HUES6 (cell line): ENCODE data around the gene TIFAB.

Source experiments
- H3K27ac ChIP-seq: 2 replicates; pipeline ENCODE4 v1.7.0; 2013; ENCODE audit warnings: low read depth, mild to moderate bottlenecking, low read length, inconsistent platforms
- H3K27me3 ChIP-seq: 2 replicates; pipeline ENCODE4 v1.6.1; 2013; ENCODE audit warnings: low read length; ENCODE audit not compliant: control insufficient read depth, insufficient read depth
- H3K36me3 ChIP-seq: 2 replicates; pipeline ENCODE4 v1.6.1; 2013; ENCODE audit warnings: low read length; ENCODE audit not compliant: control insufficient read depth, insufficient read depth
- H3K4me1 ChIP-seq: 2 replicates; pipeline ENCODE4 v1.6.1; 2013; ENCODE audit warnings: low read length; ENCODE audit not compliant: control insufficient read depth, insufficient read depth
- H3K4me3 ChIP-seq: 2 replicates; pipeline ENCODE4 v1.5.1; 2013; ENCODE audit warnings: low read depth, low read length
- H3K9ac ChIP-seq: one replicate; pipeline ENCODE4 v1.6.1; 2013; ENCODE audit warnings: mild to moderate bottlenecking, low read length
- H3K9me3 ChIP-seq: 2 replicates; pipeline ENCODE4 v1.6.1; 2013; ENCODE audit warnings: low read depth, low read length; ENCODE audit not compliant: control insufficient read depth, insufficient read depth

The TIFAB gene

DNA sequence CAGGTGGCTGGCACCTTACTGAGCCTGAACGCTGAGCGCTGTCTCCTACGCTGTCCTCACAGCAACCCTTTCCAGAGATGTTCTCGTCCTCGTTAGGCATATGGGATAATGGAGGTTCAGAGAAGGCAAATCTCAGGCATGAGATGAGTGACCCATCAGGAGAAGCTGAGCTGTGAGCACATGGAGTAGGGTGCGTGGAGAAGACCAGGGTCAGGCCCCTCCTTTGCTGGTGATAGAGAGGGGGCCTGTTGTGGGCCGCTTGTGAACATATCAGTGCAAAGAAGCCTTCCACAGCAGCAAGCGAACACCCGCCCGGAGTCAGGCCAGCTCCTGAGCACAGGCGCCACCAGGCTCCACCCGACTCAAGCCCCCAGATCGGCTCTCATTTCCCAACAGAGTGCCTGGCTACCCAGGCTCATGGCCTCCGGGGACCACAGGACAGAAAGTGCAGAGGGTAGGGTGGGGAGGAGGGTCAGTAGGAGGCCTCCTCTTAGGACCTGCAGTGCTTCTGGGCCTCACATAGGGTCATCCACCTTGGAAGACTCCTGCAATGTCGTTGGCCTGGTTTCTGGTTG is 15.0 kb upstream of the TIFAB start:
- no peaks in the 10 kb centered on the region for H3K9me3 ChIP-seq
- peaks cover 17% of the 10 kb centered on the region for H3K4me1 ChIP-seq
- no peak overlapping the region for H3K9ac ChIP-seq
- H3K36me3 ChIP-seq: no peaks in the 10 kb centered on the region
- H3K27ac ChIP-seq: no peak overlapping the region
- peaks cover 98% of the 10 kb centered on the region for H3K27me3 ChIP-seq
- H3K4me3 ChIP-seq: peak overlapping the region; percentile 55

DNA sequence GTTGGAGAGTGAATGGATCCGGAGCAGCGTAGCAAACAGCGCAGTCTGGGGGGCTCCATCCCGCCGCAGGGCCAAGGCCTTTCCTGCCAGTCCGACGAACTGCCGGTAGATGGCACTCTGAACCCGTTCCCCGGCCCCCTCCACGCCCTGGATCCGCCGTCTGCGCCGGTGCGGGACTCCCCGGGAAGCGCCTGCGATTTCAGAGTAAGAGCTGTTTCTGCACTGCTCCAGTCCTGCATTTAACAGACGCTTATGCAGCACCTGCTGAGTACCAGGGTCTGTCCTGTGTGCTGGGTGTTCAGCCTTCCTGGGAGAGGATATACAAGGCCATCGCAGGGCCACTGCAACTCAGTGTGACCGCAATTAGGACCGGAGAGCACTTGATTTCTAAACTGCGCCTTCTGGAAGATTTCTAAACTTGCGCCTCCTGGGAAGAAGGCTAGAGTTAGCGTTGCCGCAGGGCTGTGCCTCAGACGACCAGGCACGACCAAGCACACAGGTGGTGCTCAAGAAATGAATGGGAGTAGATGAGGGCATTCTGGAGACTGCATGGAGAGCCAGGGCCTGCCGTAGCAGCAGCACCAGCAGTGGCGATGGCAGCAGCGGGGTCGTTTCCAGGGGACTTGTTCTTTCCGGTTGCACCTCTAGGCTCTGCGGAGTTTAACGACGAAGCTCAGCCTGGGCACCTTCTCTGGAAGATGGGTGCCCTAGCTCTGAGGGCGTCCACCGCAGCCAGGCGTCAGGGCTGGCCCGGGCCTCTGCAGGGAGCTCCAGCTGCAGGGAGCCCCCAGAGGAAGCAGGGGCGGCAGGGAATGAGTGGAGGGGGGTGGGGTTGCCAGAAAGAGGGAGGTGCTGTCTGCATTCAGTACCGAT is 14.3 kb upstream of the TIFAB start:
- H3K27me3 ChIP-seq: peaks cover 98% of the 10 kb centered on the region
- no peak overlapping the region for H3K9ac ChIP-seq
- H3K27ac ChIP-seq: no peak overlapping the region
- no peaks in the 10 kb centered on the region for H3K36me3 ChIP-seq
- peak overlapping the region; percentile 55 for H3K4me3 ChIP-seq
- no peaks in the 10 kb centered on the region for H3K9me3 ChIP-seq
- H3K4me1 ChIP-seq: peaks cover 17% of the 10 kb centered on the region

DNA sequence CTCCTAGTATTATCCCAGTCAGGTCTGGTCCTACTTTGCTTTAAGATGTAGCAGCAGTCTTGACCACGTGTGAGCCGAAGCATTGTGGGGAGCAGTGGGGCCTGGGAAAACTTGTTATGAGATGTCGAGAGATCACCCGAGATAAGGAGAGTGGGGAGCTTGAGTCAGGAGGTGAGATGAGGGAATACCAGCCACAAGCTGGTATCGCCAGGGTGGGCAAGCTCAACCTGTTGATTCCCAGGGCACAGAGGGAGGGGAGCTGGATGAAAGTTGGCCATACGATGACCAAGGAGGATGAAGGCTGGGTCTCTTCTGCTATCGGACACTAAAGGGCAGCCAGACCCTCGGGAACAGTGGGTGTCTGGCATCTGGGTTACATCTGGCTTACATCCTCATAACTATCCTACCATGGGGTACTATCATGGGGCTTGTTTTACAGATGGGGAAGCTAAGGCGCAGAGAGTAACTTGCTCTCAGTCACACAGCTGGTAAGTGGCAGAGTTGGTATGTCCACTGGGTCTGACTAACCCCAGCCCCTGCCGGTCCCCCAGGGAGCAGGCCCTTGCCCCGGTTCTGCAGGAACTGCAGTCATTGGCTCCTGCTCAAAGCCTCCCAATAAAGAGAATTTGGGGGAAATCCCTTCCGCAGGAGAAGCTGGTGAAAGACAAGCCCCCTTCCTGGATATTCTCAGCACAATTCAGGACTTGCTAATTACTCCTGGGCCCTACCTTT is 13.4 kb upstream of the TIFAB start:
- Histone ChIP-seq H3K9me3 (no peaks in the 10 kb centered on the region), H3K9ac (no peak overlapping the region), H3K4me3 (0 out of 2 replicates have a peak overlapping the region, but pooled peaks have one; percentile 1), H3K27ac (no peak overlapping the region), H3K36me3 (no peaks in the 10 kb centered on the region), H3K4me1 (peaks cover 17% of the 10 kb centered on the region), H3K27me3 (peaks cover 97% of the 10 kb centered on the region)

DNA sequence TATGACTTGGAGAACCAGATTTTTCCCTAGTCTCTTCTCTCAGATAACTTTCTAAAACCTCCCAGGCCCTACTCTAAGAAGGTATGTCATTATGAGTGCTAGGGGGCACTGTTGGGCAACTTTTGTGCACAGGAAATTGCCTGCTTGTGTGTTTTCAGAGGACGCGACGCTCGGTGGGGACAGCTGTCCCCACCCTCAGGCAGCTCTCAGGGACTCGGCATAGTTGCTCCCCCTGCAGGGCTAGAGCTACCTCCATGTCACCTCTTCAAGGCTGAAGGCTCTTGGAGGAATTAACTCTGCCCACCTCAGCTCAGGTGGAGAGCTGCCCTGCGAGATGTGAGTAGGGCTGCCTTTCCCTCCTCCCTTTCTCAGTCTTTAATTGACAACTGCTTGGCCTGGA is 10.2 kb upstream of the TIFAB start:
- H3K4me3 ChIP-seq: no peak overlapping the region
- no peaks in the 10 kb centered on the region for H3K36me3 ChIP-seq
- H3K9me3 ChIP-seq: no peaks in the 10 kb centered on the region
- H3K27me3 ChIP-seq: peaks cover 87% of the 10 kb centered on the region
- no peak overlapping the region for H3K27ac ChIP-seq
- peaks cover 16% of the 10 kb centered on the region for H3K4me1 ChIP-seq
- no peak overlapping the region for H3K9ac ChIP-seq

DNA sequence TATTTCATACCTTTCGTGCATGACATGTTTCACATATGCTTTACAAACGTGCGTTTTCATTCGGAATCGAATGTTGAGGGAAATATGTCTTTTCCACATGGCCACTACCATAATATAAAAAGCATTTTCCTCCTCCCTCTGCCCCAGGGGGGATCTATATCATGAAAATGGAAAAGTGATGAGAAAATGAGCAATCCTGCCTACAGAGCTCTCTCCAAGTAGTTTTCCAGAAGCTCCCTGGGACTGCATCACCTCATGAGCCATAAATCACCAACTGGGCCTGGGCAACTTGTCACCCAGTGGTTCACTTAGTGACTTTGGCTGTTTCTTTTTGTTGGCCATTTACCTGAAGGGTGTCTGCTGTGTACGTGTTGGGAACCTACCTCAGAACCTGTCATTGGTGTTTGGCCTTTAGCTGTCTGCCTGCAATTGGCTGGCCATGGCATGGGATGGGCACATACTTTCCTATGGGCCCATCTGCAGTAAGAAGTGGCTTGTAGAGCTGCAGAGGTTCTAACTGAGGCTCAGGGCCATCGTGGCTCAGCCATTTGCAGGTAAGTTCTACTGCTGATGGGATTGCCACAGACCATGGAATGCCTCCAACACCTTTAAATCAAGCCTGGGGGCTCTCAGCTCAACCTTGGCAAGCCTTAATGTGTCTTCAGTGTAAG is 9.5 kb upstream of the TIFAB start:
- peaks cover 87% of the 10 kb centered on the region for H3K27me3 ChIP-seq
- H3K27ac ChIP-seq: no peak overlapping the region
- H3K4me3 ChIP-seq: no peak overlapping the region
- no peaks in the 10 kb centered on the region for H3K9me3 ChIP-seq
- no peak overlapping the region for H3K9ac ChIP-seq
- peaks cover 9% of the 10 kb centered on the region for H3K4me1 ChIP-seq
- no peaks in the 10 kb centered on the region for H3K36me3 ChIP-seq

DNA sequence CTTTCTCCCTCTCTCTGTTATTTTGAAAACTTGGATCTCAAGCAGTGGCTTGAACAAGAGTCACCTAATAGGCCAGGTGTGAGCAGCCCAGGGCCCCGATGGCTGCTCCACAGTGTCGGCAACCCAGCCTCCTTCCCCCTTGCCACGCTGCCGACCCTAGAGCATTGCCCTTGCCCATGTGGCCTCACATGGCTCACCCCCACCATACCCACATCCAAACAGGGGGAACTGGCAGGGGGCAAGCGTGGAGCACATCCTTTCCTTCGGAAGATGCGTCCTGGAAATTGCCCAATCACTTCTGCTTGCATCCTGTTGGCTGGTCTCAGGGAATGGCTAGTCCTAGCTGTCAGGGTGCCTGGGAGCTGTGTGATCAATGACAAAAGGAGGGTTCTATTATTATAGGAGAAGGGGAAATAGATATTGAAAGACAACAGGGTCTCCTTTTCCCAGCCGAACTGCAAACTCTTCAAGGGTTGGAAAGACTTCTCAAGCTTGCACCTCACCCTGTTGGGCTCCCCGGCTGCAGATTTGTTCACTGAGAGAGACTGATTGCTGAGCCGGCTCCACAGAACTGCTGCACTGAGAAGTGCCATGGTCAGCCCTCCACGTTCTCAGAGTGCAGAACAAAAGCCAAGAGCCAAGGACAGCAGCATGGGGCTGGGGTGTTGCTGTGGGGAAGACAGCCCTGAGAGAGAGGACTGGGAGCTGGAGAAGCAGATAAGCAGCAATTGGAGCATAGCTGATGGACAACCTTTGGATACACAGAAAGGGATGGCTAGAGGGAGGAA is 8.3 kb upstream of the TIFAB start:
- Histone ChIP-seq H3K4me3 (no peak overlapping the region), H3K9me3 (no peaks in the 10 kb centered on the region), H3K27me3 (peaks cover 86% of the 10 kb centered on the region), H3K36me3 (no peaks in the 10 kb centered on the region), H3K9ac (no peak overlapping the region), H3K27ac (no peak overlapping the region), H3K4me1 (0 out of 2 replicates have a peak, but pooled peaks cover under 1% of the 10 kb centered on the region)

DNA sequence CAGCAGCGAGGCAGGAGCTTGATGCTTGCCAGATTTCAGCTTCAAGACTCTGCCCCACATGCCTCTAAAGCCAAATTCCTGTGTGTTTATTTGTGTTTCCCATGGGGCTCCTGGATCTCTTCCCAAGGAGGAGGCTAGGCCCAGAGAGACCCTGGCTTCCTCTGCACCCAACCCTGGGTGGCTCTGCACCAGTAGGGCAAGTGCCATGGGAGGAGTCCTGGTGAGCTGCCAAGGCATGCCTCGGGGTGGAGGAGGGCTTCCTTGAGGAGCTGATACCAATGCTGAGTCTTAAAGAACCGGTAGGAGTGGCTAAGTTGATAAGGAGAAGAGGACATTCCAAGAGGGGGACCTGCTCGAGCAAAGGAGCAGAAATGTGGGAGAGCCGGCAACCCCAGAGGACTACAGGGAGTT is 6.8 kb upstream of the TIFAB start:
- H3K27ac ChIP-seq: no peak overlapping the region
- H3K9ac ChIP-seq: no peak overlapping the region
- peaks cover 79% of the 10 kb centered on the region for H3K27me3 ChIP-seq

DNA sequence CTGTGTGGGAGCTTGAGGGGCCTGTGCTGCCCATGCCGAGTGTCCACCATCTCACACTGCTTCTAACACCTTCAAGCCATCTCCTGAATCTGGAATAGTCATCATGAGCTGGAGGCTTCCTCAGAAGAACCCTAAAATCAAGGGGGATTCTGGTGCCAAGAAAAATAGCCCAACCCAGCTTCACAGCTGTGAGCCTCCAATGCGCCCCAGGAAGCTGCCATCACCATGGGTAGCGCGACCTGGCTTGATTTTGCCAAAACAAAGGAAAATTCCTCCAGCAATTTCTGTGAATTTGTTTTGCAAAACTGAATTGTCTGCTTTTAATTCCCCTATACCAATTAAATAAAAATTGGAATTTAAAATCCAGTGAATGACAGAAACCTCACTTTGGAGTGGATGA is 6.2 kb upstream of the TIFAB start:
- H3K27ac ChIP-seq: no peak overlapping the region
- H3K9ac ChIP-seq: no peak overlapping the region
- H3K9me3 ChIP-seq: no peaks in the 10 kb centered on the region
- peaks cover 73% of the 10 kb centered on the region for H3K27me3 ChIP-seq
- no peak overlapping the region for H3K4me3 ChIP-seq
- no peaks in the 10 kb centered on the region for H3K36me3 ChIP-seq
- no peaks in the 10 kb centered on the region for H3K4me1 ChIP-seq

More for the DNA sequence above, 6.8 kb upstream of the TIFAB start:
- H3K36me3 ChIP-seq: no peaks in the 10 kb centered on the region
- H3K4me1 ChIP-seq: no peaks in the 10 kb centered on the region
- H3K9me3 ChIP-seq: no peaks in the 10 kb centered on the region
- H3K4me3 ChIP-seq: no peak overlapping the region

DNA sequence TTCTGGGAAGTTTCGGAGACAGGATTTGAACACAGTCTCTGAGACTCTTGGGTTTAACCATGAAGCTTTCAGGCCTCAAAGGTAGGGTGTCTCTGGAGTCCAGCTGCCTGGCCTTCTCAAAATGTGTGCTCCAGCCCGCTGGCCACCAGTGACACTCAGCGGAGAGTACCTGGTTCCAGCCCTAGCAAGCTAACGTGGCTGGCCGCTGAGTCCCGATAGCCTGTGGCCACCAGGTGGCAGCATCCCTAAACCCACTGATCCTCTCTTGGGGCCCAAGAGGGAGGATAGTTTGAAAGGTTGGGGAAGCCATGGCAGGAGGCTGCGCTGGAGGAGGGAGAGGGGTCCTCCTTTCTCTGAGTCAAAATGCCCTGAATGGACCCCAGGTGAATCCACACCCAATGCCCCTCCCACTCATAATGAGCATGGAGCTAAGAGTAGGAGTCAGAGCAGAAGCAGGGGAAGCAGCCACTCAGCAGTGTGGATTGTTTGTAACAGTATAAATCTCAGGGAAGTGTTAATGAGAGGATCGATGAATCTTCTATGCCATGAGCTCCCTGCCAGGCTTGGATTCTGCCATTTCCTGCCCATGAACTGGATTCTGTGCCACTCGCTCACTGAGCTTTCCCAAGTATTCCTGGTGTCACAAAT is 5.4 kb upstream of the TIFAB start:
- Histone ChIP-seq H3K27me3 (peaks cover 67% of the 10 kb centered on the region), H3K4me3 (no peak overlapping the region), H3K4me1 (no peaks in the 10 kb centered on the region), H3K36me3 (no peaks in the 10 kb centered on the region), H3K9me3 (no peaks in the 10 kb centered on the region), H3K9ac (no peak overlapping the region), H3K27ac (no peak overlapping the region)
